SK-N-SH (cell line): Measurements from ENCODE around the gene MEIKIN. TPM values are rescaled to one million over a fixed set of nuclear protein-coding genes. Genes with fewer than 3 reads are reported as not detected.

Source experiments
- CTCF ChIA-PET: fragments of 300-600, 350-600 bp; formaldehyde crosslinking; extraction: SDS; loops from one replicate; lab custom pipeline; 2021; lab: Yijun Ruan, JAX
- POLR2A ChIA-PET: fragments of 350-600 bp; sonication (Branson Sonifier 250); formaldehyde crosslinking; extraction: SDS; loops from one replicate; lab custom pipeline; 2020; ENCODE audit warnings: antibody characterized with exemption, inconsistent platforms; lab: Yijun Ruan, JAX
- DNase-seq: peaks from one replicate; pipeline ENCODE4 v3.0.0; 2012
- H2AFZ ChIP-seq: fragments of 200-600 bp; sonication (generic); 2 replicates; pipeline ENCODE4 v1.8.1; 2016; ENCODE audit warnings: antibody characterized with exemption, mild to moderate bottlenecking, low read depth
- H3F3A ChIP-seq: fragments of 200-600 bp; sonication (generic); replicated peaks from 2 replicates; pipeline ENCODE3; 2016; ENCODE audit warnings: antibody characterized with exemption, mild to moderate bottlenecking; ENCODE audit not compliant: insufficient read depth
- H3K27ac ChIP-seq, 2 experiments: fragments of 200-500 bp in 1 of 2; fragments of 200-600 bp in 1 of 2; sonication (Bioruptor generic) in 1 of 2; sonication (generic), shearing (Covaris generic) in 1 of 2; 2 replicates each; pipeline versions ENCODE4 v1.5.1 to v1.6.1; 2014 to 2016; ENCODE audit warnings: low read depth in 2 of 2, inconsistent platforms in 1 of 2, low read length in 1 of 2, mild to moderate bottlenecking in 1 of 2, mixed read lengths in 1 of 2
- H3K27me3 ChIP-seq: fragments of 200-600 bp; sonication (generic), shearing (Covaris generic); 2 replicates; pipeline ENCODE4 v1.6.1; 2016; ENCODE audit warnings: mixed run types; ENCODE audit not compliant: insufficient read depth
- H3K36me3 ChIP-seq, 2 experiments: fragments of 200-500 bp in 1 of 2; fragments of 200-600 bp in 1 of 2; sonication (Bioruptor generic) in 1 of 2; sonication (generic) in 1 of 2; replicated peaks in 1 of 2; 2 replicates each; pipeline versions ENCODE3 to v1.5.1; 2014 to 2016; ENCODE audit warnings: low read length in 1 of 2, mild to moderate bottlenecking in 1 of 2; ENCODE audit not compliant: insufficient read depth in 2 of 2, control insufficient read depth in 1 of 2
- H3K4me1 ChIP-seq, 2 experiments: fragments of 200-500 bp in 1 of 2; fragments of 200-600 bp in 1 of 2; sonication (Bioruptor generic) in 1 of 2; sonication (generic), shearing (Covaris generic) in 1 of 2; 2 replicates each; pipeline versions ENCODE4 v1.5.1 to v1.6.1; 2014 to 2016; ENCODE audit warnings: low read depth in 1 of 2, low read length in 1 of 2, mixed run types in 1 of 2; ENCODE audit not compliant: insufficient read depth in 2 of 2, control insufficient read depth in 1 of 2
- H3K4me2 ChIP-seq: fragments of 200-600 bp; sonication (generic), shearing (Covaris generic); 2 replicates; pipeline ENCODE4 v1.6.1; 2017; ENCODE audit warnings: mixed run types
- H3K4me3 ChIP-seq, 2 experiments: fragments of 200-500 bp in 1 of 2; fragments of 200-600 bp in 1 of 2; sonication (Bioruptor generic) in 1 of 2; sonication (generic), shearing (Covaris generic) in 1 of 2; 2 replicates each; pipeline versions ENCODE4 v1.5.1 to v1.8.1; 2014 to 2016; ENCODE audit warnings: low read depth in 2 of 2, inconsistent platforms in 1 of 2, low read length in 1 of 2, mild to moderate bottlenecking in 1 of 2, mixed read lengths in 1 of 2, moderate library complexity in 1 of 2
- H3K79me2 ChIP-seq: fragments of 200-600 bp; sonication (generic); 2 replicates; pipeline ENCODE4 v1.8.1; 2017; ENCODE audit warnings: mild to moderate bottlenecking; ENCODE audit not compliant: insufficient read depth
- H3K9ac ChIP-seq: fragments of 200-600 bp; sonication (generic); 2 replicates; pipeline ENCODE4 v1.6.1; 2017; ENCODE audit warnings: mixed run types
- H3K9me2 ChIP-seq: fragments of 200-600 bp; sonication (generic); 2 replicates; pipeline ENCODE4 v1.6.1; 2017; ENCODE audit warnings: mixed run types
- H3K9me3 ChIP-seq: fragments of 200-600 bp; sonication (generic); 2 replicates; pipeline ENCODE4 v1.6.1; 2017; ENCODE audit warnings: mixed run types, mild to moderate bottlenecking, moderate library complexity
- H4K20me1 ChIP-seq: fragments of 200-600 bp; sonication (generic); 2 replicates; pipeline ENCODE4 v1.6.1; 2017; ENCODE audit warnings: mild to moderate bottlenecking, mixed run types; ENCODE audit not compliant: insufficient read depth
- CHD2 ChIP-seq: fragments of 150-350 bp; IDR thresholded peaks from 2 replicates; pipeline ENCODE4 v1.6.1; 2018; ENCODE audit warnings: low read length; ENCODE audit not compliant: partially characterized antibody
- EP300 ChIP-seq, 2 experiments: IDR thresholded peaks; 2 replicates each; pipeline versions ENCODE4 v1.4.0 to v1.6.1; 2012; ENCODE audit warnings: borderline replicate concordance in 1 of 2, low read depth in 1 of 2, low read length in 1 of 2
- FOSL2 ChIP-seq: IDR thresholded peaks from 2 replicates; pipeline ENCODE4 v1.4.0; 2012; ENCODE audit warnings: low read depth, mild to moderate bottlenecking, moderate library complexity, borderline replicate concordance
- FOXM1 ChIP-seq: IDR thresholded peaks from 2 replicates; pipeline ENCODE4 v1.4.0; 2012; ENCODE audit warnings: low read depth, mild to moderate bottlenecking
- GATA2 ChIP-seq: sonication (generic); formaldehyde crosslinking; IDR thresholded peaks from 2 replicates; pipeline ENCODE4 v1.5.0; 2020; ENCODE audit warnings: mild to moderate bottlenecking, missing genetic modification reagents
- MEF2A ChIP-seq: IDR thresholded peaks from 2 replicates; pipeline ENCODE4 v1.4.0; 2012; ENCODE audit warnings: low read depth, borderline replicate concordance
- NRF1 ChIP-seq: IDR thresholded peaks from 2 replicates; pipeline ENCODE4 v1.6.1; 2012; ENCODE audit warnings: low read depth, mild to moderate bottlenecking, low read length
- RCOR1 ChIP-seq: fragments of 150-350 bp; IDR thresholded peaks from 2 replicates; pipeline ENCODE4 v1.6.1; 2017; ENCODE audit warnings: antibody characterized with exemption, low read length
- RFX5 ChIP-seq: IDR thresholded peaks from 2 replicates; pipeline ENCODE4 v1.6.1; 2012; ENCODE audit warnings: mild to moderate bottlenecking, improper control_type of control experiment, low read length
- TAF1 ChIP-seq: IDR thresholded peaks from 2 replicates; pipeline ENCODE4 v1.6.1; 2012; ENCODE audit warnings: low read depth, mild to moderate bottlenecking, low read length, moderate library complexity, borderline replicate concordance
- TCF12 ChIP-seq: IDR thresholded peaks from 2 replicates; pipeline ENCODE4 v1.4.0; 2012
- TEAD4 ChIP-seq: IDR thresholded peaks from 2 replicates; pipeline ENCODE4 v1.4.0; 2012; ENCODE audit warnings: mild to moderate bottlenecking, borderline replicate concordance; ENCODE audit not compliant: insufficient read depth
- YY1 ChIP-seq: IDR thresholded peaks from 2 replicates; pipeline ENCODE4 v1.4.0; 2012; ENCODE audit warnings: low read depth, mild to moderate bottlenecking
- WGBS: methylation state at CpG from one replicate; pipeline ENCODE4 v1.1.6; 2017; ENCODE audit warnings: low lambda C conversion rate; 5-methylcytosine and 5-hydroxymethylcytosine counted together
- polyA plus RNA-seq, 3 experiments: library from polyadenylated mRNA; depleted of rRNA; stranded (reverse); fragments of >200 nt; gene quantifications; 2 replicates each; pipeline ENCODE4 v1.2.3, GENCODE V29; 2012
- TF ChIP-seq, protein P1 (sequence below): IDR thresholded peaks from 2 replicates; pipeline ENCODE4 v1.4.0; 2012; ENCODE audit warnings: low read depth
- TF ChIP-seq, protein P2 (sequence below): fragments of 150-350 bp; IDR thresholded peaks from 2 replicates; pipeline ENCODE4 v1.6.1; 2016; ENCODE audit warnings: mild to moderate bottlenecking, low read depth, low read length
- TF ChIP-seq, protein P3 (sequence below): IDR thresholded peaks from 2 replicates; pipeline ENCODE4 v1.4.0; 2012; ENCODE audit warnings: low read depth, borderline replicate concordance
- TF ChIP-seq, protein P4 (sequence below): IDR thresholded peaks from 2 replicates; pipeline ENCODE4 v1.4.0; 2012; ENCODE audit warnings: low read depth, borderline replicate concordance

MEIKIN gene
- polyA plus RNA-seq, 1 of the 3 experiments (the other 2 are of a cell fraction): not detected

DNA sequence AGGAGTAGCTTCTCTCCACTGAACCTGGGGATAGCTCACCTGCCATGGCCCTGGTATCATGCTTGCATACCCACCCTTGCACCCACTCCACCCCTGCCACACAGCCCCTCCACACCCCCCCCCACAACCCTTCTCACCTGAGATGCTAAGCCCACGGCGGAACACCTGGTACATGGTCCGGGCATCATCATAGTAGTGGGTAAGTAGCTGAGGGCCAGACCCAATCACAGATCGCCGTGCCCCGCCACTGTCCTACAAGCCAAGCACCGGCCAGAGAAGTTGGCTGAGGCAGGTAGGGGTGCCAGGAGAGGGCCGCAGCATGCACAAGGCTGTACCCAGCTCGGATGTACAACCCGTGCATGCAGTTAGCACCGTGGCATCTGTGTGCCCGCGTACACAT is 45.3 kb upstream of the MEIKIN start:
- Histone ChIP-seq H4K20me1 (no peaks in the 10 kb centered on the region), H3K27me3 (no peaks in the 10 kb centered on the region), H3K9ac (no peak overlapping the region), H3F3A (no peaks in the 10 kb centered on the region), H3K4me3 (no peak overlapping the region), H3K9me2 (no peaks in the 10 kb centered on the region), H3K9me3 (no peaks in the 10 kb centered on the region), H3K27ac (no peak overlapping the region), H3K79me2 (no peaks in the 10 kb centered on the region), H3K4me2 (no peak overlapping the region), H3K36me3 (no peaks in the 10 kb centered on the region), H2AFZ (no peak overlapping the region), H3K4me1 (no peaks in the 10 kb centered on the region)
- TF ChIP-seq EP300 (IDR thresholded peaks at IDR 0.05; ENCODE audit: borderline replicate concordance in 1 of 2, low read depth in 1 of 2, low read length in 1 of 2) (no peak), TEAD4 (no peak), TCF12 (no peak), GATA2 (no peak), MEF2A (no peak), TAF1 (no peak), NRF1 (no peak), RCOR1 (no peak), CHD2 (no peak), YY1 (no peak), FOXM1 (no peak), FOSL2 (no peak), RFX5 (no peak)
- TF ChIP-seq, protein P1, sequence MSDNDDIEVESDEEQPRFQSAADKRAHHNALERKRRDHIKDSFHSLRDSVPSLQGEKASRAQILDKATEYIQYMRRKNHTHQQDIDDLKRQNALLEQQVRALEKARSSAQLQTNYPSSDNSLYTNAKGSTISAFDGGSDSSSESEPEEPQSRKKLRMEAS: no peak
- TF ChIP-seq, protein P2, sequence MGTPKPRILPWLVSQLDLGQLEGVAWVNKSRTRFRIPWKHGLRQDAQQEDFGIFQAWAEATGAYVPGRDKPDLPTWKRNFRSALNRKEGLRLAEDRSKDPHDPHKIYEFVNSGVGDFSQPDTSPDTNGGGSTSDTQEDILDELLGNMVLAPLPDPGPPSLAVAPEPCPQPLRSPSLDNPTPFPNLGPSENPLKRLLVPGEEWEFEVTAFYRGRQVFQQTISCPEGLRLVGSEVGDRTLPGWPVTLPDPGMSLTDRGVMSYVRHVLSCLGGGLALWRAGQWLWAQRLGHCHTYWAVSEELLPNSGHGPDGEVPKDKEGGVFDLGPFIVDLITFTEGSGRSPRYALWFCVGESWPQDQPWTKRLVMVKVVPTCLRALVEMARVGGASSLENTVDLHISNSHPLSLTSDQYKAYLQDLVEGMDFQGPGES: no peak
- TF ChIP-seq, protein P3, sequence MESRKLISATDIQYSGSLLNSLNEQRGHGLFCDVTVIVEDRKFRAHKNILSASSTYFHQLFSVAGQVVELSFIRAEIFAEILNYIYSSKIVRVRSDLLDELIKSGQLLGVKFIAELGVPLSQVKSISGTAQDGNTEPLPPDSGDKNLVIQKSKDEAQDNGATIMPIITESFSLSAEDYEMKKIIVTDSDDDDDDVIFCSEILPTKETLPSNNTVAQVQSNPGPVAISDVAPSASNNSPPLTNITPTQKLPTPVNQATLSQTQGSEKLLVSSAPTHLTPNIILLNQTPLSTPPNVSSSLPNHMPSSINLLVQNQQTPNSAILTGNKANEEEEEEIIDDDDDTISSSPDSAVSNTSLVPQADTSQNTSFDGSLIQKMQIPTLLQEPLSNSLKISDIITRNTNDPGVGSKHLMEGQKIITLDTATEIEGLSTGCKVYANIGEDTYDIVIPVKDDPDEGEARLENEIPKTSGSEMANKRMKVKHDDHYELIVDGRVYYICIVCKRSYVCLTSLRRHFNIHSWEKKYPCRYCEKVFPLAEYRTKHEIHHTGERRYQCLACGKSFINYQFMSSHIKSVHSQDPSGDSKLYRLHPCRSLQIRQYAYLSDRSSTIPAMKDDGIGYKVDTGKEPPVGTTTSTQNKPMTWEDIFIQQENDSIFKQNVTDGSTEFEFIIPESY: no peak
- TF ChIP-seq, protein P4, sequence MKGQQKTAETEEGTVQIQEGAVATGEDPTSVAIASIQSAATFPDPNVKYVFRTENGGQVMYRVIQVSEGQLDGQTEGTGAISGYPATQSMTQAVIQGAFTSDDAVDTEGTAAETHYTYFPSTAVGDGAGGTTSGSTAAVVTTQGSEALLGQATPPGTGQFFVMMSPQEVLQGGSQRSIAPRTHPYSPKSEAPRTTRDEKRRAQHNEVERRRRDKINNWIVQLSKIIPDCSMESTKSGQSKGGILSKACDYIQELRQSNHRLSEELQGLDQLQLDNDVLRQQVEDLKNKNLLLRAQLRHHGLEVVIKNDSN: no peak
- DNase-seq: no peak
- 60% methylated on average over 6 of the region's 13 CpGs for WGBS
- ChIA-PET POLR2A (no interaction called here), CTCF (interaction anchor here (0.7 kb wide), 1 partner anchor 19 kb away, joined by 3 read pairs; no protein-coding TSS in a partner anchor)
